GM18870 (cell line): ENCODE data around the gene EPN2.

Experiments
- ATAC-seq: cut with Tn5 transposase; IDR thresholded peaks from one replicate; pipeline ENCODE4 v1.9.1; 2021; ENCODE audit warnings: moderate library complexity; ENCODE audit not compliant: unreplicated experiment

The EPN2 gene

GRCh38 chr17:19309701-19310100, 72.5 kb downstream of the EPN2 start:
- ATAC-seq, result no peak

- ATAC-seq, result no peak
Observed at GRCh38 chr17:19310151-19310550, 73.0 kb downstream of the EPN2 start.

GRCh38 chr17:19311016-19311415, 73.8 kb downstream of the EPN2 start:
- ATAC-seq, result no peak

GRCh38 chr17:19311421-19312215, 74.5 kb downstream of the EPN2 start:
- ATAC-seq, result no peak

- ATAC-seq, result no peak
Observed at GRCh38 chr17:19312406-19312805, 75.2 kb downstream of the EPN2 start.

GRCh38 chr17:19313066-19313745, 76.0 kb downstream of the EPN2 start:
- ATAC-seq, result no peak

GRCh38 chr17:19313746-19314651, 76.8 kb downstream of the EPN2 start:
- no peak for ATAC-seq

- no peak for ATAC-seq
Observed at GRCh38 chr17:19315104-19315503, 77.9 kb downstream of the EPN2 start.

- ATAC-seq, result no peak
Observed at GRCh38 chr17:19316761-19317358, 79.7 kb downstream of the EPN2 start.

GRCh38 chr17:19317359-19318095, 80.4 kb downstream of the EPN2 start:
- no peak for ATAC-seq

GRCh38 chr17:19318611-19319010, 81.4 kb downstream of the EPN2 start:
- no peak for ATAC-seq

GRCh38 chr17:19319771-19320505, 82.8 kb downstream of the EPN2 start:
- ATAC-seq, result no peak

GRCh38 chr17:19320876-19321275, 83.7 kb downstream of the EPN2 start:
- ATAC-seq, result no peak

- ATAC-seq, result no peak
Observed at GRCh38 chr17:19321481-19322128, 84.4 kb downstream of the EPN2 start.

GRCh38 chr17:19322129-19322505, 85.0 kb downstream of the EPN2 start:
- no peak for ATAC-seq

GRCh38 chr17:19322861-19323260, 85.7 kb downstream of the EPN2 start:
- no peak for ATAC-seq

- no peak for ATAC-seq
Observed at GRCh38 chr17:19325542-19325941, 88.4 kb downstream of the EPN2 start.

GRCh38 chr17:19327031-19327783, 90.0 kb downstream of the EPN2 start:
- no peak for ATAC-seq
